HCT116 (cell line): ENCODE data around the gene CSK. TPM values are rescaled to one million over a fixed set of nuclear protein-coding genes. Genes with fewer than 3 reads are reported as not detected.

Experiments
- ATAC-seq: fragments of 200-7000 bp; cut with Tn5 transposase; 2 replicates; pipeline ENCODE4 v1.9.1; 2020; ENCODE audit warnings: mild to moderate bottlenecking, moderate library complexity
- BruUV-seq: library from RNA; stranded (reverse); fragments of 400-500 nt; replicated peaks from 2 replicates; lab custom pipeline; 2021; lab: Mats Ljungman, UMichigan
- CTCF ChIA-PET: fragments of 300-600 bp; sonication (Branson Sonifier 250); formaldehyde crosslinking; loops from one replicate; lab custom pipeline; 2021; ENCODE audit warnings: antibody characterized with exemption; lab: Charles Lee
- POLR2A ChIA-PET: fragments of 300-600, 350-600 bp; sonication (Branson Sonifier 250); formaldehyde crosslinking; loops from one replicate; lab custom pipeline; 2021; ENCODE audit warnings: antibody characterized with exemption; lab: Charles Lee
- RAD21 ChIA-PET, 2 experiments: fragments of 300-600 bp; sonication (Branson Sonifier 250); formaldehyde crosslinking; loops; one replicate each; lab custom pipeline; 2023; ENCODE audit warnings: low total read pairs in 2 of 2; ENCODE audit not compliant: uncharacterized antibody in 2 of 2, unreplicated experiment in 2 of 2, low non-redundant PET in 1 of 2; lab: Charles Lee
- DNase-seq: peaks from one replicate; pipeline ENCODE4 v3.0.0-alpha.2; 2010; ENCODE audit warnings: low read depth, low spot score
- H2AFZ ChIP-seq: fragments of 200-600 bp; shearing (Covaris generic), sonication (generic); 2 replicates; pipeline ENCODE4 v1.6.1; 2017; ENCODE audit warnings: low read depth, mixed run types, mixed read lengths, antibody characterized with exemption, low read length; ENCODE audit not compliant: poor library complexity, severe bottlenecking
- H3K27ac ChIP-seq: 2 replicates; pipeline ENCODE4 v1.5.1; 2012; ENCODE audit warnings: low read depth, low read length
- H3K27me3 ChIP-seq: fragments of 200-600 bp; sonication (generic); 2 replicates; pipeline ENCODE4 v1.6.1; 2016; ENCODE audit warnings: mixed run types, low read length, mixed read lengths; ENCODE audit not compliant: insufficient read depth
- H3K36me3 ChIP-seq, 2 experiments: fragments of 200-500 bp in 1 of 2; fragments of 200-600 bp in 1 of 2; sonication (Bioruptor generic) in 1 of 2; sonication (generic) in 1 of 2; 2 replicates each; pipeline versions ENCODE4 v1.5.1 to v1.6.1; 2014 to 2016; ENCODE audit warnings: low read length in 2 of 2, inconsistent platforms in 1 of 2, mixed read lengths in 1 of 2, mixed run types in 1 of 2; ENCODE audit not compliant: insufficient read depth in 2 of 2, control insufficient read depth in 1 of 2
- H3K4me1 ChIP-seq, 2 experiments: fragments of 200-600 bp in 1 of 2; sonication (generic) in 1 of 2; 2 replicates each; pipeline versions ENCODE4 v1.5.1 to v1.6.1; 2012 to 2017; ENCODE audit warnings: low read length in 2 of 2, inconsistent platforms in 1 of 2, mild to moderate bottlenecking in 1 of 2, mixed read lengths in 1 of 2, mixed run types in 1 of 2, moderate library complexity in 1 of 2; ENCODE audit not compliant: insufficient read depth in 2 of 2, control insufficient read depth in 1 of 2
- H3K4me2 ChIP-seq: fragments of 200-600 bp; sonication (generic); 2 replicates; pipeline ENCODE4 v1.6.1; 2017; ENCODE audit warnings: mixed run types, low read length, mixed read lengths
- H3K4me3 ChIP-seq, 2 experiments: fragments of 200-600 bp in 1 of 2; sonication (generic) in 1 of 2; replicated peaks in 1 of 2; 2 replicates each; pipeline ENCODE4 v1.5.1; 2011 to 2016; ENCODE audit warnings: low read length in 2 of 2, control low read depth in 1 of 2, low read depth in 1 of 2, mild to moderate bottlenecking in 1 of 2, mixed read lengths in 1 of 2, mixed run types in 1 of 2
- H3K79me2 ChIP-seq: fragments of 200-600 bp; sonication (generic); 2 replicates; pipeline ENCODE4 v1.6.1; 2017; ENCODE audit warnings: mild to moderate bottlenecking, mixed run types, low read length, moderate library complexity, mixed read lengths; ENCODE audit not compliant: insufficient read depth
- H3K9ac ChIP-seq: fragments of 200-600 bp; sonication (generic); 2 replicates; pipeline ENCODE4 v1.6.1; 2016; ENCODE audit warnings: low read length, mixed read lengths
- H3K9me2 ChIP-seq: fragments of 200-600 bp; sonication (generic), shearing (Covaris generic); 2 replicates; pipeline ENCODE4 v1.6.1; 2017; ENCODE audit warnings: mixed run types, mild to moderate bottlenecking, moderate library complexity; ENCODE audit not compliant: insufficient read depth
- H3K9me3 ChIP-seq, 2 experiments: fragments of 200-500 bp in 1 of 2; fragments of 200-600 bp in 1 of 2; sonication (Bioruptor generic) in 1 of 2; sonication (generic) in 1 of 2; 2 replicates each; pipeline ENCODE4 v1.6.1; 2014 to 2017; ENCODE audit warnings: low read length in 2 of 2, mixed read lengths in 2 of 2, inconsistent platforms in 1 of 2, low read depth in 1 of 2, mild to moderate bottlenecking in 1 of 2, mixed run types in 1 of 2, moderate library complexity in 1 of 2; ENCODE audit not compliant: control insufficient read depth in 1 of 2, insufficient read depth in 1 of 2
- H4K20me1 ChIP-seq: fragments of 200-600 bp; sonication (generic), shearing (Covaris generic); 2 replicates; pipeline ENCODE4 v1.6.1; 2017; ENCODE audit warnings: mixed run types, mild to moderate bottlenecking, moderate library complexity; ENCODE audit not compliant: insufficient read depth
- CBX3 ChIP-seq: IDR thresholded peaks from 2 replicates; pipeline ENCODE4 v1.6.1; 2012; ENCODE audit warnings: low read depth
- EGR1 ChIP-seq: IDR thresholded peaks from 2 replicates; pipeline ENCODE4 v1.6.1; 2012; ENCODE audit warnings: low read depth
- ELF1 ChIP-seq: IDR thresholded peaks from 2 replicates; pipeline ENCODE4 v1.6.1; 2012; ENCODE audit warnings: low read depth, borderline replicate concordance
- EZH2 ChIP-seq: fragments of 200-600 bp; sonication (generic); IDR thresholded peaks from 2 replicates; pipeline ENCODE4 v1.6.1; 2017; ENCODE audit warnings: antibody characterized with exemption, mixed run types
- FOSL1 ChIP-seq: IDR thresholded peaks from 2 replicates; pipeline ENCODE4 v1.6.1; 2012; ENCODE audit warnings: low read depth
- JUND ChIP-seq: IDR thresholded peaks from 2 replicates; pipeline ENCODE4 v1.6.1; 2012
- POLR2A ChIP-seq: IDR thresholded peaks from 2 replicates; pipeline ENCODE4 v1.7.0; 2011; ENCODE audit warnings: borderline replicate concordance; ENCODE audit not compliant: insufficient read depth, insufficient read length; ENCODE audit errors: extremely low read depth
- RAD21 ChIP-seq: IDR thresholded peaks from 2 replicates; pipeline ENCODE4 v1.6.1; 2012; ENCODE audit warnings: low read depth, mild to moderate bottlenecking
- SP1 ChIP-seq: IDR thresholded peaks from 2 replicates; pipeline ENCODE4 v1.6.1; 2012; ENCODE audit warnings: low read depth
- TCF7L2 ChIP-seq: IDR thresholded peaks from 2 replicates; pipeline ENCODE4 v1.7.0; 2011; ENCODE audit warnings: borderline replicate concordance, inconsistent platforms; ENCODE audit not compliant: insufficient read depth, insufficient read length; ENCODE audit errors: extremely low read depth
- ZBTB33 ChIP-seq: IDR thresholded peaks from 2 replicates; pipeline ENCODE4 v1.6.1; 2011; ENCODE audit warnings: mild to moderate bottlenecking, low read length, moderate library complexity; ENCODE audit not compliant: insufficient replicate concordance; ENCODE audit errors: extremely low read depth
- intact Hi-C: fragments of 100-400 bp; cut with micrococcal nuclease; formaldehyde crosslinking; loops from 2 replicates; pipeline ENCODE4 v1.10.0; 2022
- total RNA-seq: library from RNA; stranded (reverse); gene quantifications from one replicate; pipeline ENCODE4 v1.2.1, GENCODE V29; 2021; ENCODE audit not compliant: unreplicated experiment
- TF ChIP-seq, protein P1 (sequence below): IDR thresholded peaks from 2 replicates; pipeline ENCODE4 v1.6.1; 2012; ENCODE audit warnings: low read depth

The CSK gene
- total RNA-seq, 1 experiment from 2014 or later, result 72.2 TPM

GRCh38 chr15:74828835-74829234 is 47.0 kb downstream of the CSK start:
- H3K9me2 ChIP-seq, result no peaks in the 10 kb centered on the region
- H4K20me1 ChIP-seq, result no peaks in the 10 kb centered on the region
- no TSS peak for BruUV-seq
- DNase-seq (no peak), ATAC-seq (no peak)
- TF ChIP-seq ELF1 (no peak), FOSL1 (no peak), SP1 (no peak), JUND (no peak), EZH2 (no peak), POLR2A (no peak)
- TF ChIP-seq, protein P1, sequence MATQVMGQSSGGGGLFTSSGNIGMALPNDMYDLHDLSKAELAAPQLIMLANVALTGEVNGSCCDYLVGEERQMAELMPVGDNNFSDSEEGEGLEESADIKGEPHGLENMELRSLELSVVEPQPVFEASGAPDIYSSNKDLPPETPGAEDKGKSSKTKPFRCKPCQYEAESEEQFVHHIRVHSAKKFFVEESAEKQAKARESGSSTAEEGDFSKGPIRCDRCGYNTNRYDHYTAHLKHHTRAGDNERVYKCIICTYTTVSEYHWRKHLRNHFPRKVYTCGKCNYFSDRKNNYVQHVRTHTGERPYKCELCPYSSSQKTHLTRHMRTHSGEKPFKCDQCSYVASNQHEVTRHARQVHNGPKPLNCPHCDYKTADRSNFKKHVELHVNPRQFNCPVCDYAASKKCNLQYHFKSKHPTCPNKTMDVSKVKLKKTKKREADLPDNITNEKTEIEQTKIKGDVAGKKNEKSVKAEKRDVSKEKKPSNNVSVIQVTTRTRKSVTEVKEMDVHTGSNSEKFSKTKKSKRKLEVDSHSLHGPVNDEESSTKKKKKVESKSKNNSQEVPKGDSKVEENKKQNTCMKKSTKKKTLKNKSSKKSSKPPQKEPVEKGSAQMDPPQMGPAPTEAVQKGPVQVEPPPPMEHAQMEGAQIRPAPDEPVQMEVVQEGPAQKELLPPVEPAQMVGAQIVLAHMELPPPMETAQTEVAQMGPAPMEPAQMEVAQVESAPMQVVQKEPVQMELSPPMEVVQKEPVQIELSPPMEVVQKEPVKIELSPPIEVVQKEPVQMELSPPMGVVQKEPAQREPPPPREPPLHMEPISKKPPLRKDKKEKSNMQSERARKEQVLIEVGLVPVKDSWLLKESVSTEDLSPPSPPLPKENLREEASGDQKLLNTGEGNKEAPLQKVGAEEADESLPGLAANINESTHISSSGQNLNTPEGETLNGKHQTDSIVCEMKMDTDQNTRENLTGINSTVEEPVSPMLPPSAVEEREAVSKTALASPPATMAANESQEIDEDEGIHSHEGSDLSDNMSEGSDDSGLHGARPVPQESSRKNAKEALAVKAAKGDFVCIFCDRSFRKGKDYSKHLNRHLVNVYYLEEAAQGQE, result no peak
- RAD21 ChIA-PET, result no interaction called here
- no peak overlapping the region for H3K4me3 ChIP-seq
- H2AFZ ChIP-seq, result no peak overlapping the region
- H3K27ac ChIP-seq, result no peak overlapping the region
- no peaks in the 10 kb centered on the region for H3K9me3 ChIP-seq
- H3K36me3 ChIP-seq, result no peaks in the 10 kb centered on the region
- no peak overlapping the region for H3K9ac ChIP-seq
- POLR2A ChIA-PET, result no interaction called here
- peaks cover 21% of the 10 kb centered on the region; the same call in 1 of the 2 replicates for H3K27me3 ChIP-seq
- no peak overlapping the region for H3K4me2 ChIP-seq
- H3K4me1 ChIP-seq, result peaks cover 0 to 4% of the 10 kb centered on the region in 2 experiments; a peak in 1 of 4 replicates
- H3K79me2 ChIP-seq, result no peaks in the 10 kb centered on the region
- CTCF ChIA-PET, result no interaction called here
- intact Hi-C loops, result no loop called here

DNA sequence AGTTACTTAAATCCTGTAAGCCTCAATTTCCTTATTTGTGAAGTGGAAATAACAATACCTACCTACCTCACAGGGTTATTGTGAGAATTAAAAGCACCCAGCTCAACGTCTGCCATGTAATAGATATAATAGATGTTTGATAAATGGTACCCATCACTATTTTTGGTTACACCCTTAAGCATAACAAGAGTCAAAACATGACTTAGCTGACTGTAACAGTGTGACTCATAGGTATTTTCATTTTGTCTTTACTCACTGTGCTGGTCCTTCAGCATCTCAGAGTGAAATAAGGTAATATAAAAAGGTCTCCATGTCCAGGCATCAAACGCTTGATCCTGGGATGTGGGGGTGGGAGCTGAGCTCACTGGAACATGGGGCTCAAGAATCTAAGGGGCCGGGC is 47.6 kb downstream of the CSK start:
- Histone ChIP-seq H2AFZ (no peak overlapping the region), H3K9ac (no peak overlapping the region), H3K27me3 (peaks cover 21% of the 10 kb centered on the region; the same call in 1 of the 2 replicates), H3K27ac (no peak overlapping the region), H3K9me2 (no peaks in the 10 kb centered on the region), H3K9me3 (no peaks in the 10 kb centered on the region), H3K4me3 (no peak overlapping the region), H3K79me2 (no peaks in the 10 kb centered on the region), H3K4me2 (no peak overlapping the region), H3K4me1 (peaks cover 0 to 4% of the 10 kb centered on the region in 2 experiments; a peak in 1 of 4 replicates), H4K20me1 (no peaks in the 10 kb centered on the region), H3K36me3 (no peaks in the 10 kb centered on the region)
- POLR2A ChIA-PET, result no interaction called here
- intact Hi-C loops, result no loop called here
- ATAC-seq (no peak), DNase-seq (no peak)
- no TSS peak for BruUV-seq
- RAD21 ChIA-PET, result no interaction called here
- CTCF ChIA-PET, result no interaction called here
- TF ChIP-seq EGR1, result no peak
- no peak for TF ChIP-seq RAD21
- TF ChIP-seq, protein P1, result no peak
- TF ChIP-seq TCF7L2, result no peak
- TF ChIP-seq ZBTB33, result no peak
- no peak for TF ChIP-seq CBX3
- no peak for TF ChIP-seq EZH2
